Lower leg skin (tissue), 3 donors: ENCODE data around the gene ABHD13.

Source experiments
- CTCF ChIP-seq, 3 donors: fragments of 450-650 bp; IDR thresholded peaks; one replicate each; pipeline ENCODE4 v1.5.1; 2016; ENCODE audit warnings: antibody characterized with exemption in 3 of 3, mild to moderate bottlenecking in 3 of 3, moderate library complexity in 2 of 3
- POLR2A ChIP-seq, 2 donors: fragments of 450-650 bp; IDR thresholded peaks; one replicate each; pipeline ENCODE4 v1.6.1; 2016 to 2017; ENCODE audit warnings: antibody characterized with exemption in 2 of 2, mild to moderate bottlenecking in 1 of 2, moderate library complexity in 1 of 2

GRCh38 chr13:108195146-108195545, 23.0 kb upstream of the ABHD13 start:
- TF ChIP-seq CTCF (IDR thresholded peaks at IDR 0.05) (no peak), POLR2A (IDR thresholded peaks at IDR 0.05) (no peak)
